HepG2 (cell line): ENCODE measurements around the gene DGKB. TPM values are rescaled to one million over a fixed set of nuclear protein-coding genes. Genes with fewer than 3 reads are reported as not detected.

Experiments
- ATAC-seq: fragments of 200-7000 bp; cut with Tn5 transposase; 3 replicates; pipeline ENCODE4 v1.9.1; 2020; ENCODE audit warnings: mild to moderate bottlenecking, moderate library complexity
- BruUV-seq: library from RNA; stranded (reverse); fragments of 400-500 nt; replicated peaks from 2 replicates; lab custom pipeline; 2021; lab: Mats Ljungman, UMichigan
- CTCF ChIA-PET: fragments of 300-600 bp; formaldehyde crosslinking; extraction: SDS; loops from one replicate; lab custom pipeline; 2021; ENCODE audit warnings: low total read pairs, inconsistent platforms, low intra/inter-chr PET ratio; lab: Yijun Ruan, JAX
- POLR2A ChIA-PET: fragments of 350-600 bp; sonication (Branson Sonifier 250); formaldehyde crosslinking; loops from one replicate; lab custom pipeline; 2020; ENCODE audit warnings: antibody characterized with exemption, inconsistent platforms; lab: Yijun Ruan, JAX
- DNase-seq: peaks from one replicate; pipeline ENCODE4 v3.0.0-alpha.2; 2015; ENCODE audit warnings: low spot score
- FAIRE-seq: peaks from 3 replicates; lab custom pipeline; 2011; peaks lifted over from hg19 to GRCh38; lab: Jason Lieb, UNC
- H2AFZ ChIP-seq: one replicate; pipeline ENCODE4 v1.6.1; 2011; ENCODE audit warnings: low read length, inconsistent platforms
- H3K27ac ChIP-seq: fragments of 300-600 bp; 3 replicates; pipeline ENCODE4 v1.8.0; 2011; ENCODE audit warnings: mixed run types, mild to moderate bottlenecking, mixed read lengths, low read length, inconsistent platforms; ENCODE audit not compliant: insufficient read depth; ENCODE audit errors: extremely low read length
- H3K27me3 ChIP-seq, 2 experiments: fragments of 200-600 bp in 1 of 2; 2 replicates in 1 of 2; 3 replicates in 1 of 2; pipeline versions ENCODE4 v1.6.0 to v1.8.0; 2011; ENCODE audit warnings: low read length in 2 of 2, mild to moderate bottlenecking in 2 of 2, moderate library complexity in 2 of 2, inconsistent platforms in 1 of 2; ENCODE audit not compliant: insufficient read depth in 2 of 2, control insufficient read depth in 1 of 2
- H3K36me3 ChIP-seq, 2 experiments: fragments of 200-600 bp in 1 of 2; replicated peaks in 1 of 2; 2 replicates in 1 of 2; 3 replicates in 1 of 2; pipeline versions ENCODE4 v1.5.1 to v1.8.0; 2011; ENCODE audit warnings: low read length in 2 of 2, inconsistent platforms in 1 of 2; ENCODE audit not compliant: insufficient read depth in 2 of 2, control insufficient read depth in 1 of 2
- H3K4me1 ChIP-seq: 2 replicates; pipeline ENCODE4 v1.5.1; 2012; ENCODE audit warnings: low read length, inconsistent platforms; ENCODE audit not compliant: insufficient read depth
- H3K4me2 ChIP-seq: 2 replicates; pipeline ENCODE4 v1.6.0; 2011; ENCODE audit warnings: low read depth, low read length, inconsistent platforms
- H3K4me3 ChIP-seq, 3 experiments: fragments of 200-600 bp in 1 of 3; sonication (generic), shearing (Covaris generic) in 1 of 3; replicated peaks in 1 of 3; 2 replicates each; pipeline ENCODE4 v1.5.1; 2011 to 2016; ENCODE audit warnings: low read length in 3 of 3, inconsistent platforms in 2 of 3, low read depth in 2 of 3, mild to moderate bottlenecking in 2 of 3, control low read depth in 1 of 3, mixed read lengths in 1 of 3; ENCODE audit not compliant: insufficient read depth in 1 of 3
- H3K79me2 ChIP-seq: one replicate; pipeline ENCODE4 v1.6.1; 2011; ENCODE audit warnings: low read length, inconsistent platforms; ENCODE audit not compliant: insufficient read depth
- H3K9ac ChIP-seq: 2 replicates; pipeline ENCODE4 v1.6.0; 2011; ENCODE audit warnings: mild to moderate bottlenecking, low read depth, low read length, inconsistent platforms; ENCODE audit not compliant: insufficient read depth
- H3K9me3 ChIP-seq: 2 replicates; pipeline ENCODE4 v1.5.1; 2012; ENCODE audit warnings: mild to moderate bottlenecking, low read length
- H4K20me1 ChIP-seq: 2 replicates; pipeline ENCODE4 v1.6.0; 2011; ENCODE audit warnings: inconsistent platforms, mild to moderate bottlenecking, low read length, moderate library complexity; ENCODE audit not compliant: insufficient read depth
- ASH2L ChIP-seq: fragments of 300-600, 200-600 bp; sonication (generic); IDR thresholded peaks from 2 replicates; pipeline ENCODE4 v1.7.0; 2017; ENCODE audit warnings: low read depth, mild to moderate bottlenecking, moderate library complexity, mixed read lengths, low read length; ENCODE audit not compliant: insufficient read length
- ATF5 ChIP-seq: sonication (generic); formaldehyde crosslinking; IDR thresholded peaks from 2 replicates; pipeline ENCODE4 v1.4.0; 2020; ENCODE audit warnings: mild to moderate bottlenecking, low read depth, missing genetic modification reagents
- FOXA3 ChIP-seq: IDR thresholded peaks from 2 replicates; pipeline ENCODE4 v1.6.1; 2016; ENCODE audit warnings: missing genetic modification reagents, missing compliant biosample characterization
- HDAC1 ChIP-seq: sonication (generic); formaldehyde crosslinking; IDR thresholded peaks from 2 replicates; pipeline ENCODE4 v1.5.1; 2020; ENCODE audit warnings: mild to moderate bottlenecking, missing genetic modification reagents
- JDP2 ChIP-seq: sonication (generic); formaldehyde crosslinking; IDR thresholded peaks from 2 replicates; pipeline ENCODE4 v1.8.1; 2022; ENCODE audit warnings: missing genetic modification reagents, borderline replicate concordance
- MEIS1 ChIP-seq: sonication (generic); formaldehyde crosslinking; IDR thresholded peaks from 2 replicates; pipeline ENCODE4 v1.9.0; 2021; ENCODE audit warnings: mild to moderate bottlenecking, missing genetic modification reagents, moderate library complexity, borderline replicate concordance
- MIER2 ChIP-seq: IDR thresholded peaks from 2 replicates; pipeline ENCODE4 v1.6.1; 2016; ENCODE audit warnings: missing biosample characterization, missing genetic modification reagents
- THRA ChIP-seq: sonication (generic); formaldehyde crosslinking; IDR thresholded peaks from 2 replicates; pipeline ENCODE4 v1.4.0; 2020; ENCODE audit warnings: missing genetic modification reagents, borderline replicate concordance
- TSC22D2 ChIP-seq: sonication (generic); formaldehyde crosslinking; IDR thresholded peaks from 2 replicates; pipeline ENCODE4 v1.5.1; 2020; ENCODE audit warnings: missing genetic modification reagents, mild to moderate bottlenecking, borderline replicate concordance
- XBP1 ChIP-seq: sonication (generic); formaldehyde crosslinking; IDR thresholded peaks from 2 replicates; pipeline ENCODE4 v1.5.0; 2020; ENCODE audit warnings: missing genetic modification reagents
- ZFAT ChIP-seq: sonication (generic); formaldehyde crosslinking; conservative IDR thresholded peaks from 2 replicates; pipeline ENCODE4 v1.8.1; 2023; ENCODE audit warnings: missing genetic modification reagents, inconsistent platforms
- ZKSCAN1 ChIP-seq: fragments of 150-350 bp; IDR thresholded peaks from 2 replicates; pipeline ENCODE4 v1.6.1; 2014; ENCODE audit warnings: low read length
- ZNF333 ChIP-seq: sonication (generic); formaldehyde crosslinking; IDR thresholded peaks from 2 replicates; pipeline ENCODE4 v1.4.0; 2020; ENCODE audit warnings: mild to moderate bottlenecking, missing genetic modification reagents, borderline replicate concordance
- ZNF362 ChIP-seq: sonication (generic); formaldehyde crosslinking; IDR thresholded peaks from 2 replicates; pipeline ENCODE4 v1.4.0; 2020; ENCODE audit warnings: missing genetic modification reagents, mild to moderate bottlenecking, borderline replicate concordance
- ZNF781 ChIP-seq: sonication (generic); formaldehyde crosslinking; IDR thresholded peaks from 2 replicates; pipeline ENCODE4 v1.5.1; 2020; ENCODE audit warnings: borderline replicate concordance, mild to moderate bottlenecking, missing genetic modification reagents; ENCODE audit errors: not compliant biosample characterization
- ZNF816 ChIP-seq: sonication (generic); formaldehyde crosslinking; IDR thresholded peaks from 2 replicates; pipeline ENCODE4 v1.8.0; 2022; ENCODE audit warnings: missing genetic modification reagents, mild to moderate bottlenecking, borderline replicate concordance
- ZSCAN25 ChIP-seq: sonication (generic); formaldehyde crosslinking; IDR thresholded peaks from 2 replicates; pipeline ENCODE4 v1.8.0; 2022; ENCODE audit warnings: mild to moderate bottlenecking, missing genetic modification reagents
- WGBS: methylation state at CpG from one replicate; pipeline ENCODE4 v1.1.6; 2017; ENCODE audit warnings: low lambda C conversion rate; 5-methylcytosine and 5-hydroxymethylcytosine counted together
- in situ Hi-C: cut with HindIII; loops from 2 replicates; pipeline ENCODE4 v1.10.0; 2017; ENCODE audit warnings: low pct_unique_long_range_greater_than_20kb; ENCODE audit not compliant: extremely low pct_ligation_motif_present
- intact Hi-C: fragments of 100-400 bp; cut with micrococcal nuclease; formaldehyde crosslinking; loops from one replicate; pipeline ENCODE4 v1.10.0; 2022; ENCODE audit not compliant: unreplicated experiment
- polyA plus RNA-seq, 8 experiments: library from polyadenylated mRNA; depleted of rRNA in 3 of 8; stranded (reverse) in 7 of 8; unstranded in 1 of 8; fragments of >200 nt; fragmentation: Illumina TruSeq in 4 of 8; extraction: Trizol in 4 of 8; gene quantifications; 2 replicates each; pipeline versions ENCODE4 v1.2.1 to v1.2.3, GENCODE V29; 2011 to 2016; ENCODE audit warnings: low read depth in 4 of 8, missing spikeins in 1 of 8, mixed read lengths in 1 of 8; ENCODE audit not compliant: insufficient read depth in 1 of 8
- total RNA-seq, 5 experiments: library from RNA; depleted of rRNA; stranded (reverse); fragments of >200 nt; fragmentation: Illumina TruSeq; extraction: Trizol; gene quantifications; 2 replicates each; pipeline ENCODE4 v1.2.3, GENCODE V29; 2016; ENCODE audit warnings: low read depth in 1 of 5

The DGKB gene
- total and polyA plus RNA-seq, 2 of the 13 experiments (the other 11 are each of a cell fraction or from before 2014, with no cell fraction given), result not detected

- Histone ChIP-seq H3K4me3 (no peak overlapping the region), H3K9ac (no peak overlapping the region), H4K20me1 (no peaks in the 10 kb centered on the region), H3K27ac (no peak overlapping the region), H3K4me1 (no peaks in the 10 kb centered on the region), H3K79me2 (no peaks in the 10 kb centered on the region), H3K9me3 (peaks cover 87% of the 10 kb centered on the region), H2AFZ (no peak overlapping the region), H3K27me3 (no peaks in the 10 kb centered on the region), H3K4me2 (no peak overlapping the region), H3K36me3 (no peaks in the 10 kb centered on the region)
- in situ Hi-C loops (no loop called here), intact Hi-C loops (no loop called here)
- ChIA-PET CTCF (no interaction called here), POLR2A (no interaction called here)
- BruUV-seq, result no TSS peak
- ATAC-seq (no peak), DNase-seq (no peak), FAIRE-seq (no peak)
- no peak for TF ChIP-seq THRA (CRISPR knock-in tag)
- TF ChIP-seq ASH2L, result no peak
- TF ChIP-seq HDAC1 (CRISPR knock-in tag), result no peak
- no peak for TF ChIP-seq ZNF816
- no peak for TF ChIP-seq FOXA3 (CRISPR knock-in tag)
- no peak for TF ChIP-seq ZSCAN25
- TF ChIP-seq ZNF362 (CRISPR knock-in tag), result no peak
- TF ChIP-seq XBP1 (CRISPR knock-in tag), result no peak
- TF ChIP-seq TSC22D2 (CRISPR knock-in tag), result no peak
- no peak for TF ChIP-seq ZFAT
- no peak for TF ChIP-seq ZNF781 (CRISPR knock-in tag)
- TF ChIP-seq JDP2 (CRISPR knock-in tag), result no peak
- TF ChIP-seq ZNF333 (CRISPR knock-in tag), result no peak
- TF ChIP-seq ATF5 (CRISPR knock-in tag), result no peak
- TF ChIP-seq MEIS1 (CRISPR knock-in tag), result no peak
- no peak for TF ChIP-seq MIER2 (CRISPR knock-in tag)
- TF ChIP-seq ZKSCAN1, result no peak
- WGBS, result 16% methylated on average over 3 of the region's 3 CpGs
Measured at GRCh38 chr7:14381306-14381705, 521.2 kb downstream of the DGKB start.
